SK-N-SH (cell line): ENCODE measurements around the gene SUPT7L. TPM values are rescaled to one million over a fixed set of nuclear protein-coding genes. Genes with fewer than 3 reads are reported as not detected.

ENCODE experiments used
- CTCF ChIA-PET: fragments of 300-600, 350-600 bp; formaldehyde crosslinking; extraction: SDS; loops from one replicate; lab custom pipeline; 2021; lab: Yijun Ruan, JAX
- POLR2A ChIA-PET: fragments of 350-600 bp; sonication (Branson Sonifier 250); formaldehyde crosslinking; extraction: SDS; loops from one replicate; lab custom pipeline; 2020; ENCODE audit warnings: antibody characterized with exemption, inconsistent platforms; lab: Yijun Ruan, JAX
- DNase-seq: peaks from one replicate; pipeline ENCODE4 v3.0.0; 2012
- H2AFZ ChIP-seq: fragments of 200-600 bp; sonication (generic); 2 replicates; pipeline ENCODE4 v1.8.1; 2016; ENCODE audit warnings: antibody characterized with exemption, mild to moderate bottlenecking, low read depth
- H3F3A ChIP-seq: fragments of 200-600 bp; sonication (generic); replicated peaks from 2 replicates; pipeline ENCODE3; 2016; ENCODE audit warnings: antibody characterized with exemption, mild to moderate bottlenecking; ENCODE audit not compliant: insufficient read depth
- H3K27ac ChIP-seq, 2 experiments: fragments of 200-500 bp in 1 of 2; fragments of 200-600 bp in 1 of 2; sonication (Bioruptor generic) in 1 of 2; sonication (generic), shearing (Covaris generic) in 1 of 2; 2 replicates each; pipeline versions ENCODE4 v1.5.1 to v1.6.1; 2014 to 2016; ENCODE audit warnings: low read depth in 2 of 2, inconsistent platforms in 1 of 2, low read length in 1 of 2, mild to moderate bottlenecking in 1 of 2, mixed read lengths in 1 of 2
- H3K27me3 ChIP-seq: fragments of 200-600 bp; sonication (generic), shearing (Covaris generic); 2 replicates; pipeline ENCODE4 v1.6.1; 2016; ENCODE audit warnings: mixed run types; ENCODE audit not compliant: insufficient read depth
- H3K36me3 ChIP-seq, 2 experiments: fragments of 200-500 bp in 1 of 2; fragments of 200-600 bp in 1 of 2; sonication (Bioruptor generic) in 1 of 2; sonication (generic) in 1 of 2; replicated peaks in 1 of 2; 2 replicates each; pipeline versions ENCODE3 to v1.5.1; 2014 to 2016; ENCODE audit warnings: low read length in 1 of 2, mild to moderate bottlenecking in 1 of 2; ENCODE audit not compliant: insufficient read depth in 2 of 2, control insufficient read depth in 1 of 2
- H3K4me1 ChIP-seq, 2 experiments: fragments of 200-500 bp in 1 of 2; fragments of 200-600 bp in 1 of 2; sonication (Bioruptor generic) in 1 of 2; sonication (generic), shearing (Covaris generic) in 1 of 2; 2 replicates each; pipeline versions ENCODE4 v1.5.1 to v1.6.1; 2014 to 2016; ENCODE audit warnings: low read depth in 1 of 2, low read length in 1 of 2, mixed run types in 1 of 2; ENCODE audit not compliant: insufficient read depth in 2 of 2, control insufficient read depth in 1 of 2
- H3K4me2 ChIP-seq: fragments of 200-600 bp; sonication (generic), shearing (Covaris generic); 2 replicates; pipeline ENCODE4 v1.6.1; 2017; ENCODE audit warnings: mixed run types
- H3K4me3 ChIP-seq, 2 experiments: fragments of 200-500 bp in 1 of 2; fragments of 200-600 bp in 1 of 2; sonication (Bioruptor generic) in 1 of 2; sonication (generic), shearing (Covaris generic) in 1 of 2; 2 replicates each; pipeline versions ENCODE4 v1.5.1 to v1.8.1; 2014 to 2016; ENCODE audit warnings: low read depth in 2 of 2, inconsistent platforms in 1 of 2, low read length in 1 of 2, mild to moderate bottlenecking in 1 of 2, mixed read lengths in 1 of 2, moderate library complexity in 1 of 2
- H3K79me2 ChIP-seq: fragments of 200-600 bp; sonication (generic); 2 replicates; pipeline ENCODE4 v1.8.1; 2017; ENCODE audit warnings: mild to moderate bottlenecking; ENCODE audit not compliant: insufficient read depth
- H3K9ac ChIP-seq: fragments of 200-600 bp; sonication (generic); 2 replicates; pipeline ENCODE4 v1.6.1; 2017; ENCODE audit warnings: mixed run types
- H3K9me2 ChIP-seq: fragments of 200-600 bp; sonication (generic); 2 replicates; pipeline ENCODE4 v1.6.1; 2017; ENCODE audit warnings: mixed run types
- H3K9me3 ChIP-seq: fragments of 200-600 bp; sonication (generic); 2 replicates; pipeline ENCODE4 v1.6.1; 2017; ENCODE audit warnings: mixed run types, mild to moderate bottlenecking, moderate library complexity
- H4K20me1 ChIP-seq: fragments of 200-600 bp; sonication (generic); 2 replicates; pipeline ENCODE4 v1.6.1; 2017; ENCODE audit warnings: mild to moderate bottlenecking, mixed run types; ENCODE audit not compliant: insufficient read depth
- CHD2 ChIP-seq: fragments of 150-350 bp; IDR thresholded peaks from 2 replicates; pipeline ENCODE4 v1.6.1; 2018; ENCODE audit warnings: low read length; ENCODE audit not compliant: partially characterized antibody
- CTCF ChIP-seq: fragments of 200-600 bp; sonication (generic); IDR thresholded peaks from 2 replicates; pipeline ENCODE4 v1.6.1; 2017; ENCODE audit warnings: antibody characterized with exemption, mild to moderate bottlenecking, moderate library complexity
- EP300 ChIP-seq, 2 experiments: IDR thresholded peaks; 2 replicates each; pipeline versions ENCODE4 v1.4.0 to v1.6.1; 2012; ENCODE audit warnings: borderline replicate concordance in 1 of 2, low read depth in 1 of 2, low read length in 1 of 2
- FOXM1 ChIP-seq: IDR thresholded peaks from 2 replicates; pipeline ENCODE4 v1.4.0; 2012; ENCODE audit warnings: low read depth, mild to moderate bottlenecking
- GABPA ChIP-seq: IDR thresholded peaks from 2 replicates; pipeline ENCODE4 v1.4.0; 2012; ENCODE audit warnings: low read depth, mild to moderate bottlenecking
- GATA2 ChIP-seq: sonication (generic); formaldehyde crosslinking; IDR thresholded peaks from 2 replicates; pipeline ENCODE4 v1.5.0; 2020; ENCODE audit warnings: mild to moderate bottlenecking, missing genetic modification reagents
- IRF3 ChIP-seq: fragments of 150-350 bp; IDR thresholded peaks from 2 replicates; pipeline ENCODE4 v1.6.1; 2016; ENCODE audit warnings: mild to moderate bottlenecking, low read depth, low read length
- MAX ChIP-seq: IDR thresholded peaks from 2 replicates; pipeline ENCODE4 v1.4.0; 2012; ENCODE audit warnings: low read depth
- MEF2A ChIP-seq: IDR thresholded peaks from 2 replicates; pipeline ENCODE4 v1.4.0; 2012; ENCODE audit warnings: low read depth, borderline replicate concordance
- POLR2AphosphoS5 ChIP-seq: IDR thresholded peaks from 2 replicates; pipeline ENCODE4 v1.6.1; 2012; ENCODE audit warnings: low read depth, low read length
- REST ChIP-seq: IDR thresholded peaks from 2 replicates; pipeline ENCODE4 v1.6.1; 2012; ENCODE audit warnings: mild to moderate bottlenecking, low read depth, low read length, moderate library complexity
- SMC3 ChIP-seq: IDR thresholded peaks from 2 replicates; pipeline ENCODE4 v1.6.1; 2012; ENCODE audit warnings: low read depth, low read length, improper control_type of control experiment
- YY1 ChIP-seq: IDR thresholded peaks from 2 replicates; pipeline ENCODE4 v1.4.0; 2012; ENCODE audit warnings: low read depth, mild to moderate bottlenecking
- ZBTB33 ChIP-seq: IDR thresholded peaks from 2 replicates; pipeline ENCODE4 v1.4.0; 2012; ENCODE audit warnings: low read depth, borderline replicate concordance
- WGBS: methylation state at CpG from one replicate; pipeline ENCODE4 v1.1.6; 2017; ENCODE audit warnings: low lambda C conversion rate; 5-methylcytosine and 5-hydroxymethylcytosine counted together
- polyA plus RNA-seq, 3 experiments: library from polyadenylated mRNA; depleted of rRNA; stranded (reverse); fragments of >200 nt; gene quantifications; 2 replicates each; pipeline ENCODE4 v1.2.3, GENCODE V29; 2012

The SUPT7L gene
- polyA plus RNA-seq, 1 of the 3 experiments (the other 2 are of a cell fraction) = 49.7 TPM

- TF ChIP-seq CTCF (no peak), GATA2 (CRISPR knock-in tag) (no peak), CHD2 (peak; percentile 90), EP300 (IDR thresholded peaks at IDR 0.05; ENCODE audit: borderline replicate concordance in 1 of 2, low read depth in 1 of 2, low read length in 1 of 2) (peak; percentile 44 to 59; a peak in 2 of 4 replicates), ZBTB33 (0 out of 2 replicates have a peak, but pooled peaks have one; percentile 52), IRF3 (no peak), SMC3 (no peak)
Measured at GRCh38 chr2:27628767-27629709, 34.4 kb downstream of the SUPT7L start, which contains the start of the genes CCDC121 and GPN1 (continued).

- Histone ChIP-seq H3K27ac (peak overlapping the region; percentile 80 to 93), H3K4me1 (peaks cover 11 to 27% of the 10 kb centered on the region in 2 experiments), H3F3A (peaks cover 26% of the 10 kb centered on the region), H2AFZ (no peak overlapping the region), H3K9me3 (no peaks in the 10 kb centered on the region), H4K20me1 (no peaks in the 10 kb centered on the region), H3K4me2 (peak overlapping the region; percentile 97), H3K9ac (peak overlapping the region; percentile 94), H3K79me2 (peaks cover 28% of the 10 kb centered on the region), H3K4me3 (peak overlapping the region; percentile 63 to 84), H3K36me3 (peaks cover 42 to 57% of the 10 kb centered on the region in 2 experiments), H3K27me3 (no peaks in the 10 kb centered on the region), H3K9me2 (no peaks in the 10 kb centered on the region)
- no peak for DNase-seq
- POLR2A ChIA-PET = interaction anchor here (0.6 to 1.4 kb wide), 9 partner anchors 18 to 259 kb away, joined by 3 to 7 read pairs (median 4); partner anchors contain the start of genes FNDC4, NRBP1, PPM1G and SLC4A1AP
- WGBS = 2% methylated on average over 10 of the region's 21 CpGs
- CTCF ChIA-PET = interaction anchor here (0.8 to 2.3 kb wide), 4 partner anchors 54 to 219 kb away, joined by 3 to 11 read pairs (median 4); partner anchors contain the start of gene PPM1G
- TF ChIP-seq REST (0 out of 2 replicates have a peak, but pooled peaks have one; percentile 24), MAX (no peak; the same call in 1 of the 2 replicates), MEF2A (peak; percentile 60; the same call in 1 of the 2 replicates), YY1 (no peak), GABPA (no peak), ZBTB33 (0 out of 2 replicates have a peak, but pooled peaks have one; percentile 23), FOXM1 (0 out of 2 replicates have a peak, but pooled peaks have one; percentile 21), POLR2AphosphoS5 (peak; percentile 79; the same call in 1 of the 2 replicates)
Measured at GRCh38 chr2:27627963-27628766, 35.2 kb downstream of the SUPT7L start.
